GM12891 (cell line): Measurements from ENCODE around the gene RAPH1.
"Not testable (repeated sequence)": the region's sequence is repeated elsewhere in the genome, so short reads cannot be mapped to it uniquely, and the experiment has no call there.

Source experiments
- DNase-seq: peaks from one replicate; pipeline ENCODE4 v3.0.0; 2011; ENCODE audit warnings: low spot score; ENCODE audit not compliant: insufficient read length
- FAIRE-seq: peaks from 2 replicates; lab custom pipeline; 2011; peaks lifted over from hg19 to GRCh38; lab: Jason Lieb, UNC
- PAX5 ChIP-seq: IDR thresholded peaks from 2 replicates; pipeline ENCODE4 v1.6.1; 2011; ENCODE audit warnings: low read length, moderate library complexity, mild to moderate bottlenecking; ENCODE audit not compliant: insufficient read depth, severe bottlenecking
- POLR2A ChIP-seq: IDR thresholded peaks from 2 replicates; pipeline ENCODE4 v1.6.1; 2011; ENCODE audit warnings: low read depth, low read length, control low read depth
- POLR2AphosphoS5 ChIP-seq: IDR thresholded peaks from 2 replicates; pipeline ENCODE4 v1.6.1; 2011; ENCODE audit warnings: low read depth, low read length, control low read depth
- POU2F2 ChIP-seq: IDR thresholded peaks from 2 replicates; pipeline ENCODE4 v1.6.1; 2011; ENCODE audit warnings: low read depth, mild to moderate bottlenecking, control low read depth, low read length, moderate library complexity
- SPI1 ChIP-seq: IDR thresholded peaks from 2 replicates; pipeline ENCODE4 v1.6.1; 2011; ENCODE audit warnings: low read depth, low read length, control low read depth
- TAF1 ChIP-seq: IDR thresholded peaks from 2 replicates; pipeline ENCODE4 v1.6.1; 2011; ENCODE audit warnings: low read depth, low read length, control low read depth

Gene RAPH1

DNA sequence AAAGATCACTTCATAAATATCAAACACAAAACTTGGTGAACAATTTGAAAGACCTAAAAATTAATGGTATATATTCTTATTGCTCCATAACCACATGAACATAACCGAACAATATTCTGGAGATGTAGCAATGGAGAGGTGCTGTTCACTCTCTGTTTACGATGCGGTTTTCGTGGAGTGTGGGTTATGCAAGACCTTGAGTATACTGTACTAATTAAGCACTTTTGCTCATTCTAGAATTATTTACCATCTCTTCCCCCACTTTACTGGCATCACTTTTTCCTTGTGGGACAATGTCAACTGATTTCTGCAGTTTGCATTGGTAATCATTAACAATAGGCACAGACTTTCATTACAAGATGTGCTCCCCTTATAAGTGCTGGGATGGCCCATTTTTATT lies 97.6 kb downstream of the RAPH1 start:
- no peak for TF ChIP-seq SPI1
- TF ChIP-seq TAF1, result no peak
- TF ChIP-seq POLR2AphosphoS5, result no peak
- TF ChIP-seq POU2F2, result no peak
- TF ChIP-seq POLR2A, result no peak
- no peak for TF ChIP-seq PAX5
- FAIRE-seq (no peak), DNase-seq (no peak)

DNA sequence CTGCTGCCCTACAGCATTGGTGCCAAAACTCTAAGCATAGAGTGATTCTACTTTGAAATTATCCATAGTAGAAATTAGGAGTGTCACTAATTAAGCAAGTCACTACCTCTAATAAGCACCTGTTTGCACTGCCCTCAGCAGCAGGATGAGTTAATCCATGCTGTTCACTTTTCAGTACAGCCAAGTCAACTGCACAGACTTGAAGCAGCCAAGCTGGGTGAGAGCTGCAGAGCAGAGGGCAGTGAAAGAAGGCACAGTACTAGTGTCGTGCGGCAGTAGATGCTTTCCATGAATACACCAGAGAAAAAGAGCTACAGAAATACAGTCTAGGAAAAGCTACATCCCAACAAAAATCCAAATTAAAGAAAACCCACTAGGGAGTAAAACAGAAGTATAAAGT lies 98.6 kb downstream of the RAPH1 start:
- TF ChIP-seq SPI1 (no peak), PAX5 (no peak), TAF1 (no peak), POLR2AphosphoS5 (no peak), POLR2A (no peak), POU2F2 (no peak)
- FAIRE-seq, result no peak
- DNase-seq, result no peak

DNA sequence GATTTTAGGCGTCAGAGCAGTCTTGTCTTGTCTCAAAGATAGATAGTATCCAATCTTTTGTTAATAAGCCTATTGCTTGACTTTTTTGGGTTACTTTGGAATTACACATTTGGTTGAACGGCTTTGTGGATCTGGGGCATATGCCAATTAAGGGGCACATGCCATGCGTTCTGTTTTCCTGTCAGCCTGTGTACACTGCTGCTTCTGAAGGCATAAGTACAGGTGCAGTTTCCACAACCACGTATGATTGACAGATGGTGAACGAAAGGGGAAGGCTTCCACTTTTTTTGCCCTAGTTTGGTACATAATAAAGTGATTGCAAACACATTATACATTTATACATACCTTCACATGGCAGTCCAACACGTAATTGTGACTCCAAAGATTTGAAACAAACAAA lies 102.3 kb downstream of the RAPH1 start:
- TF ChIP-seq TAF1 (no peak), SPI1 (no peak), POLR2A (no peak), POU2F2 (no peak), PAX5 (no peak), POLR2AphosphoS5 (no peak)
- no peak for DNase-seq
- peak; percentile 57 for FAIRE-seq

DNA sequence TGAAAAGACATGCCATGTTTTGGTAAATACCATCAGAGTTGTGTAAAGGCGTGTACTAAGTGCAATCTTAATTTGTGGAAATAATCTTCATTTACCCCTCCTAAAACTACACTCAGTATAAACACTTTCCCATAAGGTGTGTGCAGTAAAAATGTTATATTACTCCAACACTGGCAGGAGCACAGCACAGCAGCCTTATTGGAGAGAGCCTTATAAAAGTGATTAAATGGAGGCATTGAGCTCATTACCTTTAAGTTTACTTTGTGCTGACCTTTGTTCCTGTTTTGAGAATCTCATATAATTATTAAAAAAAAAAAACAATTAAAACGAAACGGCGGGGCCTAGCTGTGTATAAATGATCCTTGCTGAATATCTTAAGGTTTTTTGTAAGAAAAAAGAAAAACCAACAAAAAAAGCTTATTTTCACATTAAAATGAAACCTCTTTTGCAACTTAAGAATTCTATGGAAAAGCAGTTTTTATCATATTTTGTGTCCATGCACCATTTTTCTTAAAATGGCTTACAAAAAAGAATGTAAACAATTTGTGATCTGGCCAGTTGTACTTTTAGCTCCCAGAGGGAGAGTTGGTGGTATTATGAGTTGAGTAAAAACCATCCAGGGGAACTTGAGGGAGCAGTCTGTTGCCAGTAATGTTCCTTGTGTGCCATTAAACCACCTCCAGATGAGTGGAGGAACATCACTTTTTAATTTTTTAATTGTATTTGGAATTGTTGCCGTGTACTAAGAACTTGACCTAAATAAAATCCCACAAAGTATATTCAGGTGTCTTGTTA lies 103.5 kb downstream of the RAPH1 start:
- DNase-seq, result no peak
- peak; percentile 48 for FAIRE-seq
- no peak for TF ChIP-seq POLR2AphosphoS5
- no peak for TF ChIP-seq POLR2A
- TF ChIP-seq POU2F2, result no peak
- TF ChIP-seq SPI1, result no peak
- no peak for TF ChIP-seq TAF1
- TF ChIP-seq PAX5, result no peak

DNA sequence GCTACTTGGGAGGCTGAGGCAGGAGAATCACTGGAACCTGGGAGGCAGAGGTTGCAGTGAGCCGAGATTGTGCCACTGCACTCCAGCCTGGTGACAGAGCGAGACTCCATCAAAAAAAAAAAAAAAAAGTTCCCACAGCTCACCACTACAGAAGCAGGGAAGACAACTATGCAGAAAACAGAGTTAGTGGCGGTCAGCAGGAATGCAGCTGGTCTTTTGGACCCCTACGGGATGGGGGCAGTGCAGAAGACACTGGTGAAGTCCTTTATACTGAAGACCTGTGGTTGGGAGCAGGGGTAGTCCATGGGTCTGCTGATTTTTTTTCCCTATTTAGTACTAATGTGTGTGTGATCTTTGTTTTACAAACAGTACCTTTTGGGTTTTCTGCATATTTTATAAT lies 105.5 kb downstream of the RAPH1 start:
- FAIRE-seq, DNase-seq: not testable (repeated sequence)

DNA sequence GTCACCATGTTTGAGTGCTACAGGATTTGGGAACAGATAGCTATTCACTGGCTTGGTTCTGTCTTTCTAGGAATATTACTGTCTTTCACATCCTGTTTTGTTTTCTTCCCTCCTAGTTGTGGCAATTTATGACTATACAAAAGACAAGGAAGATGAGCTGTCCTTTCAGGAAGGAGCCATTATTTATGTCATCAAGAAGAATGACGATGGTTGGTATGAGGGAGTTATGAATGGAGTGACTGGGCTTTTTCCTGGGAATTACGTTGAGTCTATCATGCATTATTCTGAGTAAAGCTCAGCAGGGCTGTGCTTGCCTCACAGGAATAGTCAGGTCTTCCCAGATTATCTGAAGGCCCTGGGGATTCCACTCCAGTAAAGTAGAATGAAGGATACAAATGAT lies 108.0 kb downstream of the RAPH1 start:
- no peak for DNase-seq
- TF ChIP-seq SPI1, result no peak
- no peak for TF ChIP-seq POLR2A
- no peak for TF ChIP-seq TAF1
- no peak for TF ChIP-seq POLR2AphosphoS5
- TF ChIP-seq POU2F2, result no peak
- no peak for TF ChIP-seq PAX5
- no peak for FAIRE-seq

DNA sequence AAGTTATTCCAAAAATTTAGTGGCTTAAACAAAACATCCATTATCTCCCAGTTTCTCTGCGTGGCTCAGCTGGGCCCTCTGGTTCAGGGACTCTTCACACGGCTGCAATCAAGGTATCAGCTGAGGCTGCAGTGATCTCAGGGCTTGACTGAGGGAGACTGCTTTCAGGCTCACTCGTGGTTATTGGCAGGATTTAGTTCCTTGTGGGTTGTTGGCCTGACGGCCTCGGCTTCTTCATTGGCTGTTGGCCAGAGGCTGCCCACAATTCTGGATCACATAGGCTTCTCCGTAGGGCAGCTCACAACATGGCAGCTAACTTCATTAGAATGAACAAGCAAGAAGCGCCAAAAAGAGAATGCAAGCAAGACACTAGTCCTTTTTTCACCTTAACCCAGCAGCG lies 116.8 kb downstream of the RAPH1 start:
- no peak for TF ChIP-seq POLR2AphosphoS5
- DNase-seq, result no peak
- no peak for FAIRE-seq

DNA sequence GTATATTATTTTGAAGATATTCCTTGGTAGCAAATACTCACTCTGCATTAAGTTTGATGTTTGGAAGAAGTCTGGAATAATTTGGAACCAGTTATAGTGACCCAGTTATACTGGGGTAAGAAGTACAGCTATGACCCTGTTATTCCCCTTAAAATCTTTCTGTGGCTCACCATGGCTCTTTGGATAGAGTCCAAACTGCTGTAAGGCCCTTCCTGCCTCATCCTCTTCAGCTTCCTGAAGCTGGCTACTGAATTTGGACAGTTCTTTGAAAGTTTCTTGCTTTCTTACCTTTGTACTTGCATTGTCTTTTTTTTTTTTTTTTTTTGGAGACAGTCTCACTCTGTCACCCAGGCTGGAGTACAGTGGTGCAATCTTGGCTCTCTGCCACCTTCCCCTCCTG lies 121.3 kb downstream of the RAPH1 start:
- no peak for DNase-seq
- no peak for TF ChIP-seq POLR2AphosphoS5
- TF ChIP-seq SPI1, result no peak
- TF ChIP-seq TAF1, result no peak
- TF ChIP-seq POU2F2, result no peak
- no peak for TF ChIP-seq PAX5
- TF ChIP-seq POLR2A, result no peak
- no peak for FAIRE-seq

DNA sequence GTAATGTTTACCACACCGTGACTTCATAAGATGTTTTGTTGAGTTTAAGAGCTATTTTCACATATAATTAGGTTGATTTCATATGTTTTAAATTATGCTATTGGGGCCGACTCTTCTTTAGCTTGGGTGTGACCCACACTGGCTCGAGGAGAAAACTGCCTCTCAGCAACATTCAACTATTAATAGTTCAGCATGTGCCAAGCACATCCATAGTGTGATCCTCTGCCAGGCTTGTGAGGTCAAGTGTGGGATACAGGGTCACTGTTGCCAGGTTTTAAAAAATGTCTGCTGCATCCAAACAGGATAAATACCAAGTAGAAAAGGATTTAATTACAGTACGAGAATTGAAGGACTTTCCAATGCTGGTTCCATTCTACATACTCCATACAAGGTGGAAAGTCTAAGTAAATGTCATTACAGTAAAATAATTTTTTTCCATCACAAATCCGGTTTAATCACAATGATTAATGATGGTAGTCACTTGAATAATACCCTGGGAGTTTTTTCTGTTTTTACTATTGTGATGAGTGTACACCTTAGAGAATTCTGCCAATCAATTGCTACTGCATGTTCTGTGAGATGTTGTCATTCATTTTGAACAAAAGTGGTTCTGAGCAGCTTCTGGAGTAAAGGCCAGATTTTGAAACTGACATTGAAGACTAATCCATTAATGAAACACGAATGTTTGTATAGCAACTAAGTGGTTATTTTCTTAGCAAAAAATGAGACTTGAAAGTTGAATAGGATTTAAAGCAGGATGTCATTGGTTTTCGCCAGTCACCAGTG lies 122.4 kb downstream of the RAPH1 start:
- DNase-seq (no peak), FAIRE-seq (no peak)
- TF ChIP-seq SPI1 (no peak), PAX5 (no peak), POLR2AphosphoS5 (no peak), POU2F2 (no peak), POLR2A (no peak), TAF1 (no peak)

DNA sequence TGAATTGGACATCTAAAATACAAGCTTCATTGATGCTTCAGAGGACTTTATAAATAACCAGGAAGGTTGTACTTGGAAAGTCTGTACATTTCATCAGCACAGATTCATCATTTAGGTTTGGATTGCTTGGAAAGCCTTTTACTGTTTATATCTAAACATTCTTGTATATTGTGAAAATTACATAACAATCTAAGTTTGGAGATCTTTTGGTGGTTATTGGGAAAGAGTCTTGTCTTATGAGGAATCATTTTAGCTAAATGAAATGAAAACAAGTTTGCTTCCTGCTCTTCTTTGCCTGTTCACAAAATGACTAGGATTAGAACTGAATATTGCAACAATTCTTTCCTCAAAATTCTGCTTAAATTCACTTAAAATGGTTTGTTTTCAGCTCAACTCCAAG lies 127.6 kb downstream of the RAPH1 start:
- TF ChIP-seq POLR2A (no peak), SPI1 (no peak), TAF1 (no peak), POLR2AphosphoS5 (no peak), PAX5 (no peak), POU2F2 (no peak)
- FAIRE-seq, result no peak
- no peak for DNase-seq
